ENCODE results near the gene PET117.
A peak's percentile ranks its signal among the peaks of the same experiment; 100 is the strongest.
"Not testable (repeated sequence)": the region's sequence is repeated elsewhere in the genome, so short reads cannot be mapped to it uniquely, and the experiment has no call there.

PET117 gene

DNA sequence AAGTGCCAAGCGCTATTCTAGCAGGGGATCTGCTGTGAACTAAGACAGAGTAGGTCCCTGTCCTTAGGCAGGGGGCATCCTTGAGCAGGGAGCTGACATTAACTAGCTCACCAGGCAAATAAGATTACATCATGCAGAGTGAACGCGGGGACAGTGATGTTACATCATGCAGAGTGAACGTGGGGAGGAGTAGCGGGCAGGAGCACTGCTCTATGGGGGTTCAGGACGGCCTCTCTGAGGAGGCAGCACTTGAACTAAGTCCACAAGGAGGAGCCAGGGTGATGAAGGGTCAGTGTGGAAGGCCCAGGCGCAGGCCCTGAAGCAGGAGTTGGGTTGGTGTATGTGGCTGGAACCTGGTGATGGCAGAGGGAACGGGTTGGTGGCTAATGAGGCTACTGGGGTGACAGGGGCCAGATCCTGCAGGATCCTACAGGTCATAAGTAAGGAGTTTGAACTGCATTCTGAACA lies 38.7 kb downstream of the PET117 start:
- Histone ChIP-seq H2BK5ac (ENCODE audit: low read depth, low read length, poor library complexity, severe bottlenecking) (no peak overlapping the region), H3K4me1 (ENCODE audit: control insufficient read depth, insufficient read depth, low read depth, low read length) (peaks cover 2% of the 10 kb centered on the region), H2BK12ac (ENCODE audit: low read length in 2 of 2) (no peak overlapping the region), H4K91ac (ENCODE audit: low read length) (no peak overlapping the region), H3K27ac (ENCODE audit: low read length, poor library complexity, severe bottlenecking) (no peak overlapping the region), H3K18ac (ENCODE audit: low read depth in 1 of 2, low read length in 2 of 2) (no peak overlapping the region), H3K9me3 (ENCODE audit: control insufficient read depth, low read length) (peaks cover 8% of the 10 kb centered on the region), H3K14ac (ENCODE audit: low read length in 2 of 2) (no peak overlapping the region), H3K4me3 (ENCODE audit: insufficient read depth in 1 of 2, low read depth in 1 of 2, low read length in 2 of 2) (no peak overlapping the region), H3K4me2 (ENCODE audit: low read length, poor library complexity, severe bottlenecking) (no peak overlapping the region), H3K27me3 (ENCODE audit: control insufficient read depth in 1 of 2, insufficient read depth in 1 of 2, low read length in 2 of 2) (no peaks in the 10 kb centered on the region), H4K8ac (ENCODE audit: low read length) (no peak overlapping the region), H3K9ac (ENCODE audit: low read length) (no peak overlapping the region), H2AFZ (ENCODE audit: low read depth, low read length) (no peak overlapping the region), H3K23ac (ENCODE audit: low read length in 2 of 2) (no peak overlapping the region), H3K79me1 (replicated peaks; ENCODE audit: low read length, poor library complexity, severe bottlenecking) (peaks cover 22% of the 10 kb centered on the region), H2BK120ac (ENCODE audit: low read depth, low read length) (no peak overlapping the region), H3K36me3 (ENCODE audit: control insufficient read depth in 1 of 2, insufficient read depth in 2 of 2, low read depth in 1 of 2, low read length in 2 of 2) (peaks cover 9 to 36% of the 10 kb centered on the region in 2 experiments), H2AK5ac (ENCODE audit: low read length, severe bottlenecking) (no peak overlapping the region), H2BK15ac (ENCODE audit: low read depth, poor library complexity, severe bottlenecking) (no peak overlapping the region), H3K4ac (ENCODE audit: low read depth in 1 of 2, low read length in 2 of 2) (no peak overlapping the region)
- 83% methylated on average over 8 of the region's 8 CpGs for WGBS
- DNase-seq, result no peak

DNA sequence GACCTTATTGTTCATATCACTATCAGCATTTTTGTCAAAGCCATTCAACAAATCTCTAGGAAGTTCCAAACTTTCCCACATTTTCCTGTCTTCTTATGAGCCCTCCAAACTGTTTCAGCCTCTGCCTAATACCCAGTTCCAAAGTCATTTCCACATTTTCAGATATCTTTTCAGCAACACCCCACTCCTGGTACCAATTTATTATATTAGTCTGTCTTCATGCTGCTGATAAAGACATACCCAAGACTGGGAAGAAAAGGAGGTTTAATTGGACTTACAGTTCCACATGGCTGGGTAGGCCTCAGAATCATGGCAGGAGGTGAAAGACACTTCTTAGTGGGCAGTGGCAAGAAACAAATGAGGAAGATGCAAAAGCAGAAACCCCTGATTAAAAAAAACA lies 42.7 kb downstream of the PET117 start:
- not testable (repeated sequence) for H3K18ac ChIP-seq (ENCODE audit: low read depth in 1 of 2, low read length in 2 of 2); H3K27ac ChIP-seq (ENCODE audit: low read length, poor library complexity, severe bottlenecking); H3K4me3 ChIP-seq (ENCODE audit: insufficient read depth in 1 of 2, low read depth in 1 of 2, low read length in 2 of 2); H2BK120ac ChIP-seq (ENCODE audit: low read depth, low read length); H3K27me3 ChIP-seq (ENCODE audit: control insufficient read depth in 1 of 2, insufficient read depth in 1 of 2, low read length in 2 of 2); H3K9me3 ChIP-seq (ENCODE audit: control insufficient read depth, low read length); H2AK5ac ChIP-seq (ENCODE audit: low read length, severe bottlenecking); H2AFZ ChIP-seq (ENCODE audit: low read depth, low read length); H4K8ac ChIP-seq (ENCODE audit: low read length); H2BK15ac ChIP-seq (ENCODE audit: low read depth, poor library complexity, severe bottlenecking); H3K23ac ChIP-seq (ENCODE audit: low read length in 2 of 2); H3K4me2 ChIP-seq (ENCODE audit: low read length, poor library complexity, severe bottlenecking); H3K14ac ChIP-seq (ENCODE audit: low read length in 2 of 2); DNase-seq; H3K4me1 ChIP-seq (ENCODE audit: control insufficient read depth, insufficient read depth, low read depth, low read length); H3K9ac ChIP-seq (ENCODE audit: low read length); H2BK5ac ChIP-seq (ENCODE audit: low read depth, low read length, poor library complexity, severe bottlenecking); H3K4ac ChIP-seq (ENCODE audit: low read depth in 1 of 2, low read length in 2 of 2); H4K91ac ChIP-seq (ENCODE audit: low read length); H2BK12ac ChIP-seq (ENCODE audit: low read length in 2 of 2)
- Histone ChIP-seq H3K36me3 (ENCODE audit: control insufficient read depth in 1 of 2, insufficient read depth in 2 of 2, low read depth in 1 of 2, low read length in 2 of 2) (peaks cover 11 to 70% of the 10 kb centered on the region in 2 experiments), H3K79me1 (replicated peaks; ENCODE audit: low read length, poor library complexity, severe bottlenecking) (peaks cover 15% of the 10 kb centered on the region)

DNA sequence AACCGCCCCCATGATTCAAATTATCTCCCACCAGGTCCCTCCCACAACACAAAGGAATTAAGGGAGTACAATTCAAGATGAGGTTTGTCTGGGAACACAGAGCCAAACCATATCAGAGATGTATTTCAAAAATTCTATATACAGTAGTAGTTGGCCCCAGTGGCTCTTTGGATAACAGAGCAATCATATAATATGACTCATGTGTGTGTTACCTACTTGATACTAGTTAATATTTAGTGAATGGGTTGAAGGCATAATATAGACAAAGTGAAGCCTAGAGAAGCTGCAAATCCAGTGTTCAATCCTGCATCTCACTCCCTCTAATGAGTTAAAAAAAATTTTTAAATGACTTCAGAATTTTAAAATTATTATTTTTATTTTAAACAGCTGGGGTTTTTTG lies 43.2 kb downstream of the PET117 start:
- Histone ChIP-seq H3K79me1 (replicated peaks; ENCODE audit: low read length, poor library complexity, severe bottlenecking) (peaks cover 14% of the 10 kb centered on the region), H3K27me3 (ENCODE audit: control insufficient read depth in 1 of 2, insufficient read depth in 1 of 2, low read length in 2 of 2) (no peaks in the 10 kb centered on the region), H3K9ac (ENCODE audit: low read length) (no peak overlapping the region), H2BK15ac (ENCODE audit: low read depth, poor library complexity, severe bottlenecking) (no peak overlapping the region), H4K8ac (ENCODE audit: low read length) (no peak overlapping the region), H2BK12ac (ENCODE audit: low read length in 2 of 2) (no peak overlapping the region), H3K27ac (ENCODE audit: low read length, poor library complexity, severe bottlenecking) (no peak overlapping the region), H3K9me3 (ENCODE audit: control insufficient read depth, low read length) (peaks cover 8% of the 10 kb centered on the region), H2BK120ac (ENCODE audit: low read depth, low read length) (no peak overlapping the region), H4K91ac (ENCODE audit: low read length) (no peak overlapping the region), H3K23ac (ENCODE audit: low read length in 2 of 2) (no peak overlapping the region), H2AFZ (ENCODE audit: low read depth, low read length) (no peak overlapping the region), H3K14ac (ENCODE audit: low read length in 2 of 2) (no peak overlapping the region), H2AK5ac (ENCODE audit: low read length, severe bottlenecking) (no peak overlapping the region), H3K36me3 (ENCODE audit: control insufficient read depth in 1 of 2, insufficient read depth in 2 of 2, low read depth in 1 of 2, low read length in 2 of 2) (peaks cover 12 to 71% of the 10 kb centered on the region in 2 experiments), H2BK5ac (ENCODE audit: low read depth, low read length, poor library complexity, severe bottlenecking) (no peak overlapping the region), H3K18ac (ENCODE audit: low read depth in 1 of 2, low read length in 2 of 2) (no peak overlapping the region), H3K4me1 (ENCODE audit: control insufficient read depth, insufficient read depth, low read depth, low read length) (peaks cover 2% of the 10 kb centered on the region), H3K4me2 (ENCODE audit: low read length, poor library complexity, severe bottlenecking) (no peak overlapping the region), H3K4ac (ENCODE audit: low read depth in 1 of 2, low read length in 2 of 2) (no peak overlapping the region), H3K4me3 (ENCODE audit: insufficient read depth in 1 of 2, low read depth in 1 of 2, low read length in 2 of 2) (no peak overlapping the region)
- WGBS, result no CpG with 5 or more reads among the region's 1 CpG
- DNase-seq, result no peak

DNA sequence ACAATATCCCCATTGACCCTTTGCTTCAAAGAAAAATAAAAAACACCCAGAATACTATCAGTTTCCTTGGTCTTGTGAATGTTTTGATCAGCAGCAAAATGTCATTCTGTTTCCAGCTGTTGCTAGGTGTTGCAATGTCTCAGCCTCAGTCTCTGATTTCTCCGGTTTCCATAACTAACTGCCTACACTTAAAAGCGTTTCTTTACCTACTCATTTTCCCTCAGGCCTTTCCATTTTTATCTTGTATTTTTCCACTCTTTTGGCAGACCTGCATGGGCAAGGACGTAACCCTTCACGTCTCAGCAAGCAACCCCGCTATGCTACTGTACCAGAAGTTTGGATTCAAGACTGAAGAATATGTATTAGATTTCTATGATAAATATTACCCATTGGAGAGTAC lies 49.4 kb downstream of the PET117 start:
- Histone ChIP-seq H3K27me3 (ENCODE audit: control insufficient read depth in 1 of 2, insufficient read depth in 1 of 2, low read length in 2 of 2) (no peaks in the 10 kb centered on the region), H3K36me3 (ENCODE audit: control insufficient read depth in 1 of 2, insufficient read depth in 2 of 2, low read depth in 1 of 2, low read length in 2 of 2) (peaks cover 25 to 77% of the 10 kb centered on the region in 2 experiments), H3K27ac (ENCODE audit: low read length, poor library complexity, severe bottlenecking) (no peak overlapping the region), H3K14ac (ENCODE audit: low read length in 2 of 2) (no peak overlapping the region), H3K18ac (ENCODE audit: low read depth in 1 of 2, low read length in 2 of 2) (no peak overlapping the region), H2BK5ac (ENCODE audit: low read depth, low read length, poor library complexity, severe bottlenecking) (no peak overlapping the region), H2AFZ (ENCODE audit: low read depth, low read length) (no peak overlapping the region), H2BK12ac (ENCODE audit: low read length in 2 of 2) (no peak overlapping the region), H3K79me1 (replicated peaks; ENCODE audit: low read length, poor library complexity, severe bottlenecking) (no peaks in the 10 kb centered on the region), H2AK5ac (ENCODE audit: low read length, severe bottlenecking) (no peak overlapping the region), H3K4me3 (ENCODE audit: insufficient read depth in 1 of 2, low read depth in 1 of 2, low read length in 2 of 2) (no peak overlapping the region), H4K91ac (ENCODE audit: low read length) (no peak overlapping the region), H2BK15ac (ENCODE audit: low read depth, poor library complexity, severe bottlenecking) (no peak overlapping the region), H3K4me2 (ENCODE audit: low read length, poor library complexity, severe bottlenecking) (no peak overlapping the region), H3K9ac (ENCODE audit: low read length) (no peak overlapping the region), H3K23ac (ENCODE audit: low read length in 2 of 2) (no peak overlapping the region), H3K9me3 (ENCODE audit: control insufficient read depth, low read length) (no peaks in the 10 kb centered on the region), H4K8ac (ENCODE audit: low read length) (no peak overlapping the region), H2BK120ac (ENCODE audit: low read depth, low read length) (no peak overlapping the region), H3K4ac (ENCODE audit: low read depth in 1 of 2, low read length in 2 of 2) (no peak overlapping the region), H3K4me1 (ENCODE audit: control insufficient read depth, insufficient read depth, low read depth, low read length) (peaks cover 2% of the 10 kb centered on the region)
- over 99% methylated on average over 5 of the region's 5 CpGs for WGBS
- peak; percentile 9 for DNase-seq

Measured in mesenchymal stem cell (in vitro differentiated cells and primary cell).